H9 (cell line): ENCODE data around the gene TNRC6C. TPM values are rescaled to one million over a fixed set of nuclear protein-coding genes. Genes with fewer than 3 reads are reported as not detected.

ENCODE experiments used
- DNase-seq: peaks from one replicate; pipeline ENCODE4 v3.0.0-alpha.2; 2017
- H2AFZ ChIP-seq: one replicate; pipeline ENCODE4 v1.6.1; 2013; ENCODE audit warnings: mild to moderate bottlenecking, low read length, control low read depth, moderate library complexity
- H2AK5ac ChIP-seq: 2 replicates; pipeline ENCODE4 v1.6.1; 2013; ENCODE audit warnings: low read length, control low read depth, mixed read lengths; ENCODE audit not compliant: insufficient read length
- H2BK120ac ChIP-seq: one replicate; pipeline ENCODE4 v1.6.1; 2013; ENCODE audit warnings: low read depth, mild to moderate bottlenecking, low read length, control low read depth, inconsistent platforms; ENCODE audit not compliant: poor library complexity, severe bottlenecking
- H2BK12ac ChIP-seq: 2 replicates; pipeline ENCODE4 v1.6.1; 2013; ENCODE audit warnings: low read length, control low read depth, mixed read lengths, low read depth; ENCODE audit not compliant: insufficient read length
- H2BK15ac ChIP-seq: 2 replicates; pipeline ENCODE4 v1.6.1; 2013; ENCODE audit warnings: low read depth, low read length, control low read depth
- H2BK20ac ChIP-seq: one replicate; pipeline ENCODE4 v1.6.1; 2013; ENCODE audit warnings: low read depth, mild to moderate bottlenecking, low read length, control low read depth, inconsistent platforms; ENCODE audit not compliant: poor library complexity, severe bottlenecking
- H2BK5ac ChIP-seq: 2 replicates; pipeline ENCODE4 v1.6.1; 2013; ENCODE audit warnings: low read length, control low read depth, mixed read lengths; ENCODE audit not compliant: insufficient read length
- H3K14ac ChIP-seq: 2 replicates; pipeline ENCODE4 v1.6.1; 2013; ENCODE audit warnings: low read length, control low read depth; ENCODE audit not compliant: insufficient read depth
- H3K18ac ChIP-seq: 2 replicates; pipeline ENCODE4 v1.6.1; 2013; ENCODE audit warnings: low read depth, mild to moderate bottlenecking, mixed read lengths, low read length, control low read depth; ENCODE audit not compliant: insufficient read length
- H3K23ac ChIP-seq: 2 replicates; pipeline ENCODE4 v1.6.1; 2013; ENCODE audit warnings: low read length, control low read depth, mixed read lengths, low read depth; ENCODE audit not compliant: insufficient read length
- H3K23me2 ChIP-seq: 2 replicates; pipeline ENCODE4 v1.6.1; 2013; ENCODE audit warnings: low read depth, mild to moderate bottlenecking, mixed read lengths, low read length, control low read depth; ENCODE audit not compliant: insufficient read length, poor library complexity, severe bottlenecking
- H3K27ac ChIP-seq: 2 replicates; pipeline ENCODE4 v1.5.1; 2013; ENCODE audit warnings: low read length, control low read depth, mixed read lengths, low read depth; ENCODE audit not compliant: insufficient read length
- H3K27me3 ChIP-seq: 2 replicates; pipeline ENCODE4 v1.6.1; 2013; ENCODE audit warnings: low read length, control low read depth, inconsistent platforms; ENCODE audit not compliant: insufficient read depth
- H3K4ac ChIP-seq: 2 replicates; pipeline ENCODE4 v1.6.1; 2013; ENCODE audit warnings: low read depth, mild to moderate bottlenecking, control low read depth, inconsistent platforms, low read length, moderate library complexity
- H3K4me1 ChIP-seq: 2 replicates; pipeline ENCODE4 v1.6.1; 2013; ENCODE audit warnings: low read length, control low read depth, inconsistent platforms; ENCODE audit not compliant: insufficient read depth
- H3K4me2 ChIP-seq: 2 replicates; pipeline ENCODE4 v1.6.1; 2013; ENCODE audit warnings: low read length, control low read depth, mixed read lengths; ENCODE audit not compliant: insufficient read length, insufficient read depth
- H3K56ac ChIP-seq: 2 replicates; pipeline ENCODE4 v1.6.1; 2013; ENCODE audit warnings: low read depth, mild to moderate bottlenecking, mixed read lengths, low read length, control low read depth; ENCODE audit not compliant: insufficient read length
- H3K79me1 ChIP-seq: 2 replicates; pipeline ENCODE4 v1.6.1; 2013; ENCODE audit warnings: low read depth, mild to moderate bottlenecking, moderate library complexity, low read length, control low read depth, inconsistent platforms; ENCODE audit not compliant: insufficient read depth, poor library complexity, severe bottlenecking
- H3K79me2 ChIP-seq: 2 replicates; pipeline ENCODE4 v1.6.1; 2013; ENCODE audit warnings: low read length, control low read depth, inconsistent platforms; ENCODE audit not compliant: insufficient read depth
- H3K9ac ChIP-seq: 2 replicates; pipeline ENCODE4 v1.6.1; 2013; ENCODE audit warnings: low read length, control low read depth, mixed read lengths; ENCODE audit not compliant: insufficient read length; ENCODE audit errors: extremely low read depth
- H3K9me3 ChIP-seq: one replicate; pipeline ENCODE4 v1.6.1; 2013; ENCODE audit warnings: low read depth, low read length, inconsistent platforms; ENCODE audit not compliant: control insufficient read depth
- H3T11ph ChIP-seq: one replicate; pipeline ENCODE4 v1.6.1; 2013; ENCODE audit warnings: mild to moderate bottlenecking, low read length, control low read depth, inconsistent platforms
- H4K20me1 ChIP-seq: one replicate; pipeline ENCODE4 v1.6.1; 2013; ENCODE audit not compliant: control insufficient read depth, insufficient read length, insufficient read depth
- H4K5ac ChIP-seq: 2 replicates; pipeline ENCODE4 v1.6.1; 2013; ENCODE audit warnings: low read depth, mild to moderate bottlenecking, mixed read lengths, low read length, control low read depth; ENCODE audit not compliant: insufficient read length
- H4K8ac ChIP-seq: replicated peaks from 2 replicates; pipeline ENCODE4 v1.6.1; 2013; ENCODE audit warnings: low read length, control low read depth, mixed read lengths, low read depth; ENCODE audit not compliant: insufficient read length
- H4K91ac ChIP-seq: 2 replicates; pipeline ENCODE4 v1.6.1; 2013; ENCODE audit warnings: low read depth, mild to moderate bottlenecking, moderate library complexity, mixed read lengths, low read length, control low read depth; ENCODE audit not compliant: insufficient read length
- H3K27ac Mint-ChIP-seq, 3 experiments: 2 replicates in 2 of 3; 3 replicates in 1 of 3; pipeline ENCODE4 v1.8.0; 2020 to 2021; ENCODE audit warnings: mixed read lengths in 3 of 3, mild to moderate bottlenecking in 1 of 3, moderate library complexity in 1 of 3
- H3K27me3 Mint-ChIP-seq: 2 replicates; pipeline ENCODE4 v1.8.0; 2021; ENCODE audit warnings: low read depth, mild to moderate bottlenecking, moderate library complexity, mixed read lengths
- H3K36me3 Mint-ChIP-seq, 3 experiments: 2 replicates in 2 of 3; 3 replicates in 1 of 3; pipeline ENCODE4 v1.8.0; 2020 to 2021; ENCODE audit warnings: low read depth in 3 of 3, mixed read lengths in 3 of 3; ENCODE audit not compliant: insufficient read depth in 1 of 3
- H3K4me1 Mint-ChIP-seq, 2 experiments: 2 replicates each; pipeline ENCODE4 v1.8.0; 2020; ENCODE audit warnings: mixed read lengths in 2 of 2
- H3K4me3 Mint-ChIP-seq, 2 experiments: 2 replicates in 1 of 2; 3 replicates in 1 of 2; pipeline ENCODE4 v1.8.0; 2020 to 2021; ENCODE audit warnings: mild to moderate bottlenecking in 2 of 2, mixed read lengths in 2 of 2, moderate library complexity in 1 of 2
- H3K9me3 Mint-ChIP-seq, 2 experiments: 2 replicates in 1 of 2; 3 replicates in 1 of 2; pipeline ENCODE4 v1.8.0; 2020; ENCODE audit warnings: mild to moderate bottlenecking in 2 of 2, mixed read lengths in 2 of 2, moderate library complexity in 1 of 2
- CTCF ChIP-seq: fragments of 200-600 bp; sonication (generic); conservative IDR thresholded peaks from 3 replicates; pipeline ENCODE4 v1.8.0; 2021; ENCODE audit warnings: antibody characterized with exemption, mild to moderate bottlenecking
- WGBS: extraction: QIAGEN DNeasy Blood & Tissue Kit; methylation state at CpG from one replicate; pipeline ENCODE4 v1.1.7; 2013; ENCODE audit warnings: missing lambda C conversion rate, low lambda C conversion rate, mixed read lengths; ENCODE audit not compliant: insufficient read length; ENCODE audit errors: extremely low coverage; 5-methylcytosine and 5-hydroxymethylcytosine counted together
- total RNA-seq: library from RNA; stranded (reverse); gene quantifications from 2 replicates; pipeline ENCODE4 v1.2.1, GENCODE V29; 2021

The TNRC6C gene
- total RNA-seq, 1 experiment from 2014 or later: 24.7 TPM

DNA sequence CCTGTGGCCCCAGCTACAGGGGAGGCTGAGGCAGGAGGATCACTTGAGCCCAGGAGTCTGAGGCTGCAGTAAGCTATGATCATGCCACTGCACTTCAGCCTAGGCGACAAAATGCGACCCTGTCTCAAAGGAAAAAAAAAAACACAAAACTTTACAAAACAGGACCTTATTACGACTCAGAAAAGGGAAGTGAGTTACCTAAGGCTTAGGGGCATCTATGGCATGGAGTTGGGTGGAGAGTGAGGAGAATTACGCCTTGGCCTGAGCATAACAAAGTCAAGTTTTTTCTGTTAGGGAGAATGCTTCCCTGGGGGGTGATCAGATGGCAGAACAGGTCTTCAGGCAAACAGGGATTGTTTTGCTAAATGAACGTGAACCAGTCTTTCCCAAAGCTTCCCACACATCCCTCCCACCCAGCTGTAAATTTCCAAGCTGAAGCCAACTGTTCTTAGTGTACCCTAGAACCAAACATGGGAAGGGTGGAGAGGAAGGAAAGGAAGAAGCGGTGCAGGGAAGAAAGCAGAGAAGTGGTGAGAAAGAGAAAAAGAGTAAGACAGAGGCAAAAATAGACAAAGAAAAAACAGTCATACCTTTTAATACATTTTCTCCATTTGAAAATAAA is 24.6 kb upstream of the TNRC6C start:
- Histone ChIP-seq H4K91ac (no peak overlapping the region), H2BK12ac (no peak overlapping the region), H2BK15ac (no peak overlapping the region), H3T11ph (no peak overlapping the region), H3K79me1 (no peaks in the 10 kb centered on the region), H3K56ac (no peak overlapping the region), H3K27ac (no peak overlapping the region), H3K9ac (no peak overlapping the region), H2AFZ (no peak overlapping the region), H3K79me2 (no peaks in the 10 kb centered on the region), H2BK120ac (no peak overlapping the region), H3K4ac (no peak overlapping the region), H3K18ac (no peak overlapping the region), H3K4me2 (no peak overlapping the region), H3K9me3 (no peaks in the 10 kb centered on the region), H4K8ac (no peak overlapping the region), H3K23ac (no peak overlapping the region), H2BK5ac (no peak overlapping the region), H3K4me1 (peaks cover 7% of the 10 kb centered on the region; the same call in 1 of the 2 replicates), H3K23me2 (no peaks in the 10 kb centered on the region), H4K5ac (no peak overlapping the region), H2BK20ac (no peak overlapping the region), H3K27me3 (no peaks in the 10 kb centered on the region), H3K14ac (no peak overlapping the region), H4K20me1 (no peaks in the 10 kb centered on the region), H2AK5ac (no peak overlapping the region)
- peak; percentile 52 for DNase-seq
- Mint-ChIP-seq H3K27ac (peak overlapping the region; percentile 45 to 93 (median 87)), H3K4me1 (peaks cover 59 to 63% of the 10 kb centered on the region in 2 experiments), H3K9me3 (no peaks in the 10 kb centered on the region; a peak in 1 of 5 replicates), H3K27me3 (peaks cover 12% of the 10 kb centered on the region), H3K36me3 (no peaks in the 10 kb centered on the region; a peak in 2 of 7 replicates), H3K4me3 (0 out of 5 replicates have a peak overlapping the region, but pooled peaks of 1 of the 2 experiments have one; percentile 14)
- WGBS: no CpG with 5 or more reads among the region's 6 CpGs
- TF ChIP-seq CTCF: no peak
